DND-41 (cell line): ENCODE results near the gene ARMC3.
"Not testable (repeated sequence)": the region's sequence is repeated elsewhere in the genome, so short reads cannot be mapped to it uniquely, and the experiment has no call there.

Experiments used
- ATAC-seq: fragments of 200-7000 bp; cut with Tn5 transposase; 3 replicates; pipeline ENCODE4 v1.9.1; 2021; ENCODE audit warnings: low read depth; ENCODE audit not compliant: insufficient read depth
- DNase-seq: peaks from one replicate; pipeline ENCODE4 v3.0.0-alpha.2; 2020
- H2AFZ ChIP-seq: 2 replicates; pipeline ENCODE4 v1.6.0; 2012; ENCODE audit warnings: low read depth, low read length
- H3K27ac ChIP-seq: 2 replicates; pipeline ENCODE4 v1.5.1; 2012; ENCODE audit warnings: low read length, inconsistent platforms
- H3K27me3 ChIP-seq: fragments of 200-600 bp; sonication (generic); 2 replicates; pipeline ENCODE4 v1.6.0; 2012; ENCODE audit warnings: low read length, mild to moderate bottlenecking, inconsistent platforms; ENCODE audit not compliant: insufficient read depth, poor library complexity
- H3K36me3 ChIP-seq: 2 replicates; pipeline ENCODE4 v1.5.1; 2012; ENCODE audit warnings: low read length, inconsistent platforms; ENCODE audit not compliant: insufficient read depth
- H3K4me1 ChIP-seq: 2 replicates; pipeline ENCODE4 v1.5.1; 2012; ENCODE audit warnings: mild to moderate bottlenecking, low read length; ENCODE audit not compliant: insufficient read depth
- H3K4me2 ChIP-seq: 2 replicates; pipeline ENCODE4 v1.6.0; 2012; ENCODE audit warnings: mild to moderate bottlenecking, moderate library complexity, low read length, inconsistent platforms; ENCODE audit not compliant: insufficient read depth
- H3K4me3 ChIP-seq, 2 experiments: fragments of 200-600 bp in 1 of 2; shearing (Covaris generic) in 1 of 2; 2 replicates each; pipeline ENCODE4 v1.5.1; 2012 to 2016; ENCODE audit warnings: inconsistent platforms in 2 of 2, low read length in 2 of 2, mild to moderate bottlenecking in 2 of 2, low read depth in 1 of 2, moderate library complexity in 1 of 2
- H3K79me2 ChIP-seq: 2 replicates; pipeline ENCODE4 v1.6.0; 2012; ENCODE audit warnings: low read length, inconsistent platforms; ENCODE audit not compliant: insufficient read depth
- H3K9ac ChIP-seq: 2 replicates; pipeline ENCODE4 v1.6.0; 2012; ENCODE audit warnings: low read depth, mild to moderate bottlenecking, inconsistent platforms, low read length, moderate library complexity
- H3K9me3 ChIP-seq: 2 replicates; pipeline ENCODE4 v1.5.1; 2012; ENCODE audit warnings: low read length, moderate library complexity, mild to moderate bottlenecking, inconsistent platforms; ENCODE audit not compliant: insufficient read depth, severe bottlenecking
- H4K20me1 ChIP-seq: 2 replicates; pipeline ENCODE4 v1.6.0; 2012; ENCODE audit warnings: low read length; ENCODE audit not compliant: insufficient read depth
- CTCF ChIP-seq: IDR thresholded peaks from 2 replicates; pipeline ENCODE4 v1.5.1; 2012; ENCODE audit warnings: borderline replicate concordance, low read length, moderate library complexity, mild to moderate bottlenecking; ENCODE audit not compliant: poor library complexity, severe bottlenecking; ENCODE audit errors: extremely low read depth
- EZH2 ChIP-seq: IDR thresholded peaks from 3 replicates; pipeline ENCODE4 v1.6.1; 2012; ENCODE audit warnings: borderline replicate concordance, low read depth, mild to moderate bottlenecking, moderate library complexity, low read length, inconsistent platforms; ENCODE audit not compliant: severe bottlenecking

The ARMC3 gene

GRCh38 chr10:23067337-23067736, 139.5 kb downstream of the ARMC3 start:
- ATAC-seq (no peak), DNase-seq (no peak)
- H3K27ac ChIP-seq = no peak overlapping the region
- no peak overlapping the region for H3K4me2 ChIP-seq
- H3K27me3 ChIP-seq = no peaks in the 10 kb centered on the region
- H3K9ac ChIP-seq = no peak overlapping the region
- no peaks in the 10 kb centered on the region for H3K4me1 ChIP-seq
- TF ChIP-seq EZH2 (no peak), CTCF (no peak)
- H2AFZ ChIP-seq = no peak overlapping the region
- no peaks in the 10 kb centered on the region for H3K36me3 ChIP-seq
- H4K20me1 ChIP-seq = no peaks in the 10 kb centered on the region
- no peak overlapping the region for H3K4me3 ChIP-seq
- no peaks in the 10 kb centered on the region for H3K79me2 ChIP-seq
- H3K9me3 ChIP-seq = no peaks in the 10 kb centered on the region

GRCh38 chr10:23067939-23068775, 140.3 kb downstream of the ARMC3 start:
- Histone ChIP-seq H3K27ac (no peak overlapping the region), H3K4me2 (no peak overlapping the region), H3K4me1 (no peaks in the 10 kb centered on the region), H3K9me3 (no peaks in the 10 kb centered on the region), H4K20me1 (no peaks in the 10 kb centered on the region), H3K36me3 (no peaks in the 10 kb centered on the region), H3K4me3 (no peak overlapping the region), H2AFZ (peak overlapping the region; percentile 67), H3K79me2 (no peaks in the 10 kb centered on the region), H3K27me3 (no peaks in the 10 kb centered on the region), H3K9ac (no peak overlapping the region)
- TF ChIP-seq EZH2 (no peak), CTCF (peak; percentile 86)
- DNase-seq (peak; percentile 61), ATAC-seq (peak; percentile 93)

- no peak overlapping the region for H3K27ac ChIP-seq
- no peak for TF ChIP-seq CTCF
- no peak for TF ChIP-seq EZH2
- H3K79me2 ChIP-seq = no peaks in the 10 kb centered on the region
- ATAC-seq (no peak), DNase-seq (no peak)
- H3K4me2 ChIP-seq = no peak overlapping the region
- H3K9ac ChIP-seq = no peak overlapping the region
- H2AFZ ChIP-seq = no peak overlapping the region
- H3K4me1 ChIP-seq = no peaks in the 10 kb centered on the region
- no peak overlapping the region for H3K4me3 ChIP-seq
- no peaks in the 10 kb centered on the region for H3K9me3 ChIP-seq
- H4K20me1 ChIP-seq = no peaks in the 10 kb centered on the region
- no peaks in the 10 kb centered on the region for H3K27me3 ChIP-seq
- no peaks in the 10 kb centered on the region for H3K36me3 ChIP-seq
Observed at GRCh38 chr10:23069019-23069815, 141.4 kb downstream of the ARMC3 start.

GRCh38 chr10:23070092-23070912, 142.4 kb downstream of the ARMC3 start:
- H3K79me2 ChIP-seq, H3K4me3 ChIP-seq, H3K36me3 ChIP-seq, H3K27ac ChIP-seq, DNase-seq, H3K9me3 ChIP-seq, H3K4me2 ChIP-seq, H2AFZ ChIP-seq, ATAC-seq, H4K20me1 ChIP-seq, H3K27me3 ChIP-seq, H3K9ac ChIP-seq, H3K4me1 ChIP-seq: not testable (repeated sequence)
